Upper lobe of left lung (tissue), 4 donors: ENCODE data around the gene CMSS1.

Source experiments
- CTCF ChIP-seq, 6 experiments: fragments of 450-650 bp in 4 of 6; fragments of 200-600 bp in 2 of 6; sonication (generic) in 2 of 6; IDR thresholded peaks; one replicate each; pipeline ENCODE4 v1.5.1; 2016 to 2019; ENCODE audit warnings: antibody characterized with exemption in 6 of 6
- POLR2A ChIP-seq, 4 donors: fragments of 450-650 bp; IDR thresholded peaks; one replicate each; pipeline ENCODE4 v1.5.1; 2016 to 2017; ENCODE audit warnings: antibody characterized with exemption in 4 of 4, mild to moderate bottlenecking in 2 of 4

- TF ChIP-seq CTCF (IDR thresholded peaks at IDR 0.05) (no peak), POLR2A (IDR thresholded peaks at IDR 0.05) (no peak)
These were observed 413.0 kb downstream of the CMSS1 start for GRCh38 chr3:100230710-100231109.
